Lung (tissue), 12 donors: ENCODE results near the gene IFIT3. TPM values are rescaled to one million over a fixed set of nuclear protein-coding genes. Genes with fewer than 3 reads are reported as not detected.

Experiments used
- ATAC-seq: fragments of 200-7000 bp; cut with Tn5 transposase; one replicate; pipeline ENCODE4 v1.9.1; 2020; ENCODE audit warnings: moderate number of reproducible peaks; ENCODE audit not compliant: insufficient read depth, low FRiP score
- DNase-seq, 3 donors: peaks; one replicate each; pipeline ENCODE4 v3.0.0-alpha.2; 2013 to 2017
- H3K27ac ChIP-seq, 2 donors: one replicate each; pipeline ENCODE4 v1.5.1; 2013; ENCODE audit warnings: mild to moderate bottlenecking in 2 of 2, moderate library complexity in 2 of 2, control low read depth in 1 of 2, inconsistent platforms in 1 of 2, low read depth in 1 of 2, low read length in 1 of 2
- H3K27me3 ChIP-seq, 3 donors: one replicate each; pipeline ENCODE4 v1.5.1; 2013; ENCODE audit warnings: low read length in 2 of 3; ENCODE audit not compliant: control insufficient read depth in 3 of 3, insufficient read depth in 3 of 3
- H3K36me3 ChIP-seq, 4 donors: one replicate each; pipeline ENCODE4 v1.5.1; 2013; ENCODE audit warnings: low read length in 4 of 4, mild to moderate bottlenecking in 1 of 4, moderate library complexity in 1 of 4; ENCODE audit not compliant: control insufficient read depth in 4 of 4, insufficient read depth in 4 of 4
- H3K4me1 ChIP-seq, 5 donors: one replicate each; pipeline ENCODE4 v1.5.1; 2013; ENCODE audit warnings: low read length in 5 of 5, mild to moderate bottlenecking in 2 of 5, moderate library complexity in 1 of 5; ENCODE audit not compliant: control insufficient read depth in 5 of 5, insufficient read depth in 5 of 5
- H3K4me3 ChIP-seq: one replicate; pipeline ENCODE4 v1.5.1; 2013; ENCODE audit warnings: mild to moderate bottlenecking, control low read depth, moderate library complexity
- H3K9ac ChIP-seq, 2 donors: one replicate each; pipeline ENCODE4 v1.5.1; 2013; ENCODE audit warnings: low read length in 2 of 2, control low read depth in 1 of 2; ENCODE audit not compliant: insufficient read depth in 1 of 2
- H3K9me3 ChIP-seq, 4 donors: one replicate each; pipeline ENCODE4 v1.5.1; 2013; ENCODE audit warnings: low read length in 3 of 4, mild to moderate bottlenecking in 1 of 4, moderate library complexity in 1 of 4; ENCODE audit not compliant: control insufficient read depth in 4 of 4, insufficient read depth in 3 of 4
- CTCF ChIP-seq: IDR thresholded peaks from 2 replicates; pipeline ENCODE4 v1.5.1; 2012; ENCODE audit warnings: mild to moderate bottlenecking; ENCODE audit errors: control extremely low read depth, extremely low read depth
- WGBS, 2 donors: extraction: QIAGEN DNeasy Blood & Tissue Kit; methylation state at CpG; one replicate each; pipeline ENCODE4 v1.1.7; 2013; 5-methylcytosine and 5-hydroxymethylcytosine counted together
- polyA plus RNA-seq, 2 donors: library from polyadenylated mRNA; stranded (reverse); fragments of 200-250 nt; gene quantifications; one replicate each; pipeline ENCODE4 v1.2.1, GENCODE V29; 2013
- total RNA-seq, 2 donors: library from RNA; depleted of rRNA in 1 of 2; stranded (reverse); fragments of >200 nt in 1 of 2; gene quantifications; one replicate each; pipeline ENCODE4 v1.2.1, GENCODE V29; 2014 to 2021
- donor health status: control.
- donor health status: control.
- donor health status: Bipolar disorder and iron deficiency.
- donor health status: healthy.
- donor health status: DM: yes; HTN: yes; CAD: no.

IFIT3 gene
- total and polyA plus RNA-seq, 4 donors = 12.6 to 47.7 (median 22.3) TPM

GRCh38 chr10:89302625-89303024 lies 25.2 kb upstream of the IFIT3 start:
- Histone ChIP-seq H3K4me1 (peaks cover 2 to 29% (median 16%) of the 10 kb centered on the region in 5 donors), H3K9me3 (no peaks in the 10 kb centered on the region), H3K9ac (peak overlapping the region in 1 of 2 donors; percentile 89), H3K36me3 (peaks cover 0 to 12% (median 6%) of the 10 kb centered on the region in 4 donors), H3K27ac (peak overlapping the region; percentile 72 to 91), H3K27me3 (no peaks in the 10 kb centered on the region), H3K4me3 (no peak overlapping the region)
- peak; percentile 12 for ATAC-seq
- DNase-seq = peak in 1 of 3 donors; percentile 54
- WGBS, 2 donors = 0 to 1% methylated on average over 3 of the region's 3 CpGs
- TF ChIP-seq CTCF = no peak

- Histone ChIP-seq H3K27me3 (no peaks in the 10 kb centered on the region), H3K4me3 (peak overlapping the region; percentile 6), H3K9ac (peak overlapping the region in 1 of 2 donors; percentile 89), H3K27ac (peak overlapping the region in 1 of 2 donors; percentile 21), H3K36me3 (peaks cover 0 to 14% (median 6%) of the 10 kb centered on the region in 4 donors), H3K4me1 (peaks cover 2 to 29% (median 16%) of the 10 kb centered on the region in 5 donors), H3K9me3 (no peaks in the 10 kb centered on the region)
- DNase-seq (no peak), ATAC-seq (no peak)
- TF ChIP-seq CTCF = no peak
- WGBS, 2 donors = 33 to 42% methylated on average over 2 of the region's 2 CpGs
Observed at GRCh38 chr10:89303161-89303560, 24.6 kb upstream of the IFIT3 start.

- TF ChIP-seq CTCF = no peak
- no peaks in the 10 kb centered on the region for H3K27me3 ChIP-seq
- H3K27ac ChIP-seq = no peak overlapping the region
- peaks cover 2 to 14% (median 6%) of the 10 kb centered on the region in 4 donors for H3K36me3 ChIP-seq
- ATAC-seq (no peak), DNase-seq (no peak)
- 88 to 91% methylated on average over 4 of the region's 4 CpGs for whole genome bisulfite sequencing, 2 donors
- no peak overlapping the region for H3K9ac ChIP-seq
- H3K4me3 ChIP-seq = no peak overlapping the region
- H3K4me1 ChIP-seq = peaks cover 2 to 29% (median 16%) of the 10 kb centered on the region in 5 donors
- no peaks in the 10 kb centered on the region for H3K9me3 ChIP-seq
Observed at GRCh38 chr10:89304026-89304425, 23.8 kb upstream of the IFIT3 start.

- Histone ChIP-seq H3K4me1 (peaks cover 2 to 29% (median 16%) of the 10 kb centered on the region in 5 donors), H3K36me3 (peaks cover 4 to 14% (median 6%) of the 10 kb centered on the region in 4 donors), H3K27ac (no peak overlapping the region), H3K4me3 (no peak overlapping the region), H3K9me3 (no peaks in the 10 kb centered on the region), H3K9ac (no peak overlapping the region), H3K27me3 (no peaks in the 10 kb centered on the region)
- ATAC-seq (no peak), DNase-seq (no peak)
- no peak for TF ChIP-seq CTCF
- 94 to 96% methylated on average over 2 of the region's 2 CpGs for WGBS, 2 donors
Observed at GRCh38 chr10:89304446-89304845, 23.4 kb upstream of the IFIT3 start.
